Suprapubic skin (tissue), 4 donors: ENCODE measurements around the gene ZDHHC22.

Experiments used
- EP300 ChIP-seq: sonication (generic); formaldehyde crosslinking; IDR thresholded peaks from one replicate; pipeline ENCODE4 v1.6.1; 2017; ENCODE audit warnings: antibody characterized with exemption
- POLR2A ChIP-seq, 2 donors: fragments of 450-650 bp; IDR thresholded peaks; one replicate each; pipeline ENCODE4 v1.6.1; 2017; ENCODE audit warnings: antibody characterized with exemption in 2 of 2, mild to moderate bottlenecking in 2 of 2, moderate library complexity in 2 of 2
- POLR2AphosphoS5 ChIP-seq, 3 donors: sonication (generic); formaldehyde crosslinking; IDR thresholded peaks; one replicate each; pipeline ENCODE4 v1.6.1; 2017; ENCODE audit warnings: antibody characterized with exemption in 3 of 3
- TF ChIP-seq, protein P1 (sequence below), 2 donors: fragments of 200-600 bp in 1 of 2; fragments of 450-650 bp in 1 of 2; sonication (generic) in 1 of 2; IDR thresholded peaks; one replicate each; pipeline ENCODE4 v1.5.1; 2016 to 2019; ENCODE audit warnings: antibody characterized with exemption in 2 of 2, mild to moderate bottlenecking in 1 of 2, moderate library complexity in 1 of 2

DNA sequence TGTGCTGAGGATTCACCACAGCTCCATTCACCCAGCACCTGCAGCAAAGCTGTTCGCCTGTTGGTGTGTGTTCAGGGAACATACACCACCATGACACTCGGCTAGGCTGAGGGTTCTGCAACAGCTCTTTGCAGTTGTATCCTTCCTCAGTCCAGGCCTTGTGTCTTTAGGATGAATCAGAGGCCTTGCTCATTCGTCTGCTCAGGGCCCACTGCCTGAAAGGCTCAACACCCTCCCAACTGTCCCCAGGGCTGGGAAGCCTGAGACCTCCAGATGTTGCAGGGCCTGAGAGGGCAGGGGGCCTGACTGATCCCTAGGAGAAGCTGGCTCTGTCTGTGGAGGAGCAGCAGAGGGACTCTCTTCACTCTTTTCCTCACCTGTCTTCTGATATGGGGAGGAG, 11.2 kb downstream of the ZDHHC22 start:
- TF ChIP-seq POLR2A (IDR thresholded peaks at IDR 0.05) (no peak), EP300 (no peak), POLR2AphosphoS5 (IDR thresholded peaks at IDR 0.05) (no peak)
- TF ChIP-seq, protein P1, sequence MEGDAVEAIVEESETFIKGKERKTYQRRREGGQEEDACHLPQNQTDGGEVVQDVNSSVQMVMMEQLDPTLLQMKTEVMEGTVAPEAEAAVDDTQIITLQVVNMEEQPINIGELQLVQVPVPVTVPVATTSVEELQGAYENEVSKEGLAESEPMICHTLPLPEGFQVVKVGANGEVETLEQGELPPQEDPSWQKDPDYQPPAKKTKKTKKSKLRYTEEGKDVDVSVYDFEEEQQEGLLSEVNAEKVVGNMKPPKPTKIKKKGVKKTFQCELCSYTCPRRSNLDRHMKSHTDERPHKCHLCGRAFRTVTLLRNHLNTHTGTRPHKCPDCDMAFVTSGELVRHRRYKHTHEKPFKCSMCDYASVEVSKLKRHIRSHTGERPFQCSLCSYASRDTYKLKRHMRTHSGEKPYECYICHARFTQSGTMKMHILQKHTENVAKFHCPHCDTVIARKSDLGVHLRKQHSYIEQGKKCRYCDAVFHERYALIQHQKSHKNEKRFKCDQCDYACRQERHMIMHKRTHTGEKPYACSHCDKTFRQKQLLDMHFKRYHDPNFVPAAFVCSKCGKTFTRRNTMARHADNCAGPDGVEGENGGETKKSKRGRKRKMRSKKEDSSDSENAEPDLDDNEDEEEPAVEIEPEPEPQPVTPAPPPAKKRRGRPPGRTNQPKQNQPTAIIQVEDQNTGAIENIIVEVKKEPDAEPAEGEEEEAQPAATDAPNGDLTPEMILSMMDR (IDR thresholded peaks at IDR 0.05) = no peak
